Testis (tissue), 2 donors: Measurements from ENCODE around the gene DOHH.

Experiments
- CTCF ChIP-seq, 3 experiments: fragments of 450-650 bp in 2 of 3; fragments of 200-600 bp in 1 of 3; sonication (generic) in 1 of 3; IDR thresholded peaks; one replicate each; pipeline ENCODE4 v1.5.1; 2016 to 2019; ENCODE audit warnings: antibody characterized with exemption in 3 of 3, mild to moderate bottlenecking in 2 of 3, moderate library complexity in 1 of 3
- POLR2A ChIP-seq: fragments of 450-650 bp; IDR thresholded peaks from one replicate; pipeline ENCODE4 v1.6.1; 2017; ENCODE audit warnings: antibody characterized with exemption, mild to moderate bottlenecking, moderate library complexity

DNA sequence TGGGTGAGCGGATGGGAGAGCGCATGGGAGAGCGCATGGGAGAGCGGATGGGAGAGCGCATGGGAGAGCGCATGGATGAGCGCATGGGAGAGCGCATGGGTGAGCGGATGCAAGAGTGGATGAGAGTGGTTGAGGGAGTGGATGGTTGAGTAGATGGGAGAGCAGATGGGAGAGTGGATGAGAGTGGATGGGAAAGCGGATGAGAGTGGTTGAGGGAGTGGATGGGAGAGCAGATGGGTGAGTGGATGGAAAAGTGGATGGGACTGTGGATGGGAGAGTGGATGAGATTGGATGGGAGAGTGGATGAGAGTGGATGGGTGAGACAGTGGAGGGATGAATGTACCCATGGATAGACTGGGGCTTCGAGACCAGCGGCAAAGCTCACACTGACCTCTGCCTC, 29.9 kb upstream of the DOHH start:
- TF ChIP-seq CTCF (IDR thresholded peaks at IDR 0.05) (no peak), POLR2A (no peak)
